HG03280 (cell line): Measurements from ENCODE around the gene WDR64.

ENCODE experiments used
- ATAC-seq: cut with Tn5 transposase; IDR thresholded peaks from one replicate; pipeline ENCODE4 v1.9.1; 2021; ENCODE audit warnings: mild to moderate bottlenecking, moderate library complexity; ENCODE audit not compliant: unreplicated experiment

Gene WDR64

DNA sequence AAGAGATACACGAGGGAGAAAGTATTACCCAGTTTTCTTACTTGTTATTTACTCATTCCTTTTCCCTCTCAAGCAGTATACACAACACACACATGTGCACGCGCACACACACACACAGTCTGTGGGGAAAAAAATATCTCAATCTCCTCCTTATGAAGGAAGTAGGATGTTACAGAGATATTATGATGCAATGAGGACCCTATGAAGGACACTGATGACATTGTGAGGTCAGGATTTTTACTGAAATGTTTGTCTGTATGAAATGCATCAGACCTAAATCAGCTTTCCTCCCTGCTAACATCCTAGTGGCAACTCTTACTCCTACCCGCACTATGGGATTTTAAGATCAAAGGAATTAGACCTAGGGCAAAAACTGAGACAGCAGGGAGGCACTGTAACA is at the start of gene WDR64:
TSS of gene WDR64 (plus strand) at position 270 of the 400 bp plus-strand sequence. CDS start 204 bp downstream, outside the sequence.
- ATAC-seq: no peak

DNA sequence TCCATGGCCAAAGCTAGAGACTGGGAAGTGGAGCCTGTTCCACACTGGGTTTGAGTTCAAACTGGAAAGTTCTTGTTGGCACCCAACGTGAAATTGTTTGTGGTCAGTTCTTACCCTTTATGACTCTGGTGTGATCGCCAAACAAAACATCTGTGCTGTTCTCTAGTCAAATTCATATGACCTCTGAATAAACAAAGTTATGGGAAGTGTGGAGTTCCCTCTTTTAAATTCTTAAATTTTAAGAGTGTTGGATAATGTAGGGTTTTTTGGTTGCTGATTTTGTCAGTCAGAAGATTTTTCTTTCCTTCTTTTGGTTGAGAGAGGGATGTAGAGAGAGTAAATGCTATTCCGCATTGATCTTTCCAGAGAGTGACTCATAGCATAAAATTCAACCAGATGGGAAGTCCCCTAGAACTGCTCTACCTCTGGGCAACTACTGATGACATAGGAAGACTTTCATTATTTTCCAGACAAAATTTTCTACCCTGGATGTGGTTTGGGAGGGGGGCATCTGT is 48.3 kb upstream of the WDR64 start:
- no peak for ATAC-seq

DNA sequence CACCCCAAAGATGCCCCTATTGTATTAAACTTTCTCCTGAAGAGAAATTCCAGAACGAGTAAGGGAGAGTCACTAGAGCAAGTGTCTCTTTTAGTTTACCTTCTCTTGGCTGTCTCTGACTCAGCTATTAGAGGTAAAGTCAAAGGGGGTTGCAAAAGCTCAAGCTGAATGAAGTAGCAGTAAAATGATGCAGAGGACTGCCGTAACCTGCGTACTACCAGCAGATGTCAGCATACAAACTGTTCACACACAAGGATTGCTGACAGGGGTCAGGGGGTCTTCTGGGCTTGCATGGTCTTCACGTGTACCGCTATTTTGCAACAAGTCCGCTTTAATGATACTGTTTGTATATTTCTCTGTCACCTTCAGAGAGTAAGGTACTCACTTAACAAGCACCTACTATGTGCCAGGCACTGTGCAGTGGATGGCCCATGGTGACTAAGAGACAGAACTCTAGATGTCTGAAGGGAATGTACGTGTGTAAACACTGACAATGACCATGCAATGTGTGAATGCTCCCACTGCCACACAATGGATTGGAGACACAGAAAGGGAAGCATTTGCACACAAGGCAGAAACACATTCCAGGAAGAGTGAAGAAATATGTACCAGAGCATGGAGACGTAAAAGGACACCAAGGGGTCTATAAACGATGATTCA is 46.8 kb upstream of the WDR64 start:
- ATAC-seq: no peak

DNA sequence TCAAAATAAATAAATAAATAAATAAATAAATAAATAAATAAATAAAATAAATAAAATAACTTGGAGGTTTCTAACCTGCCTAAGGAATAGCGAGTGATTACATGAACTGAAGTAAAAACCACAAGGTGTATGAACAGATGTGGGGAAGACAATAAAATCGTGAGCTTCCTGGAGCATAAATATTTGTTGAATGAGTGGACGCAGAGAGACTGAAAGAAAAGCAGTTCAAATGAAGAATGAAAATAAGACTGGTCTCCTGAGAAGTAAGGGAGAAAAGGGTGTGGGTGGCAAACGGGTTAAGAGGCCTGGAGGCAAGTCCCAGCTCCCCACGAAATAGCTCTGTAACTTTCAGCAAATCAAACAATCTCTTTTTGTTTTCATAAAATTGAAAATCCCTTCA is 45.5 kb upstream of the WDR64 start:
- ATAC-seq: no peak

DNA sequence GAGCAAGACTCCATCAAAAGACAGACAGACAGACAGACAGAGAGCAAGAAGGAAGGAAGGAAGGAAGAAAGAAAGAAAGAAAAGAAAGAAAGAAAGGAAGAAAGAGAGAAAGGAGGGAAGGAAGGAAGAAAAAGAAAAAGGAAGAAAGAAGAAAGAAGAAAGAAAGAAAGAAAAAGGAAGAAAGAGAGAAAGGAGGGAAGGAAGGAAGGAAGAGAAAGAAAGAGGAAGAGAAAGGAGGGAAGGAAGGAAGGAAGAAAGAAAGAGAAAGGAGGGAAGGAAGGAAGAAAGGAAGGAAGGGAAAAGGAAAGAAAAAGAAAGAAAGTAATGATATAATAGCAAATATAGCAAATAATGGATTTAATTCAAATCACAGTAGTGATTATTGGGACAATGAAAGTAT is 44.6 kb upstream of the WDR64 start:
- no peak for ATAC-seq

DNA sequence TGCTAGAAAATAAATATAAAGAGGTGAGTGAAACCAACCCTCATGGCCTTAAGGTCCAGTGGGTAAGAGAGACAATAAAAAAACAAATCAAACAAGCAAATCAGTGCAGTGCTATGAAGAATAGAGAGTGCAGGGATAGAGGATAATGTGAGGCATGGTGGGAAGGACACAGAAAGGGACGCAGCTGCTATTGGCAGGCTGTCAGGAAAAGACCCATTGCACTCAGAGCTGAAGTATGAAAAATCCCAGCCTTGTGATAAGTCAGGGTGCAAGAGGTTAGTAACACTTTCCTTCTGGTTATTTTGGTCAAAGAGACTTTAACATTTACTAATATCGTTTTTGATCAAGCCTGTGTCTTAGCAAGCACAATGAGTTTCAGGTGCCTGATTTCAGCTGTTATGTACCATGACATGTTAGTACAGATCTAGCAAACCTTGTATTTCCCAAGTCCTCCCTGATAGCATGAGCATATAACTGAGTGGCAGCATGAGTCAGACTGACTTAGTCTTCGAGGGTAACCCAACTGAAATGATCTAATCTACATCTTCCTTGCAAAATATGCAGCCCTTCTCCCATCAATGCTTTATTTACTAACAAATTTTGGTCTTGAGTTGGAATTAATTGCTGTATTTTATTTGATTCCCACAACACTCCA is 43.6 kb upstream of the WDR64 start:
- ATAC-seq: no peak

DNA sequence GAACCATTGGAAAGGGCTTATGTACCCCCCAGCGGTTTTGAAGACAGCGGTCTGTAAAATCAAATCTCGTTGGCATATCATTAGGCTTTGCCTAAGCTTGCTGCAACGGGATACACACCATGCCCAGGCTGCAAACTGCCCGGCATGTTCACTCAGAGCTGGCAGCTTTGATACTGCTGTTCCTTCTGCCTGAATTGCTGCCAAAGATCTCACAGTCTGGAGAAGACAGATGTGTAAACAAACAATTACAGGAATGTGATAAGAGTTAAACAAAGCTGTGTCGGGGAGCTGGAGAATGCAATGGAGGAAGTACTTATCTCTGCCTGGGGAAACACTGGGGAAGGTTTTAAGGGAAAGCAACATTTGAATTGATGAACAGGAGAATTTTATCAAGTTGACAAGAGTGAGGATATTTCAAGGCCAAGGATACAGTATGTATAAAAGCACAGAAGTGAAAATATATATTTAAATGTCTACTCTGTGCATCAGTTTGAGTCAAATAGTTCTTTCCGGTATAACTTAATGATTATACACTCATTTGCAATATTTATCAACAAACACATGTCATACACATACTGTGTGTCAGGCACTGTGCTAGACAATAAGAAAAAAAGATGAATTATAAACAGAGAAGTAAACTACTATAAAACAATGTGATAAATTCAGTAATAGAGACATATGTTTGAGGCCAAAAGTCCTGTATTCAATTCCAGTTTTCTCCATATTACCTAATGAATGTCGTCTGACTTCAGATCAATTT is 41.8 kb upstream of the WDR64 start:
- no peak for ATAC-seq

DNA sequence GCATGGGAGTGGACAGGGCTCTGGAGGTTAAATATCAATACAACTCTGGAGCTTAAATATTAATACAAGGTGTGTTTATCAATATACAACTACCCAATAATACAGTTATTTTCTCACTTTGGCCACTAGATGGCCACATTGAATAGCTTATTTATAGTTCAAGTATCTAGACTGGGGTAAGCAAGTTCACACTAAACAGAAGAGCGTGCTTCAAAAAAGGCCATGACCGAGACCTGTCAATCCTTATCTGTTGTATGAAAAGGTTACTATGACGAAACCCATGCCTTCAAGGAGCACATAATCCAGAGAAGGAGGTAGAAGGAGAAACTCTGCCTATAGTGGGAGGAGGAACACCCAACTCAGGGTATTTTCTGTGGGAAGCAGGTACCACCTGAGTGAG is 41.0 kb upstream of the WDR64 start:
- ATAC-seq: peak; percentile 94

DNA sequence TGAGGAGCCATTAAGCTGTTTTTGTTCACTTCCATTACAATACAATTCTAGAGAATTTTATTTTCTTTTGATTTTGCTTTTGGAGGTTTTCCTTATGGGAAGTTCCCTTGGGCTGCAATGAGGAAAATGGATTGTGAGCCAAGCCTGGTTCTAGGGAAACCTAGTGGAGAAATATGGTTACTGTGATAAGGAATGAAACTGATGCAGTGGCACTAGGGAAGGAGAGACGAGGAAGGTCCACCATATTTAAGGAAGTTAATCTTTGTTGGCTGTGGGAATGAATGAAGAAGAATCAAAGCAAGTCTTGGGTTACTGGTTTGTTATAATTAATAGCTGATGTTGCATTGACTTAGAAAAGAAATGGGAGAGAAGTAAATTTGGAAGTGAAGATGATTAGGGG is 40.3 kb upstream of the WDR64 start:
- no peak for ATAC-seq

DNA sequence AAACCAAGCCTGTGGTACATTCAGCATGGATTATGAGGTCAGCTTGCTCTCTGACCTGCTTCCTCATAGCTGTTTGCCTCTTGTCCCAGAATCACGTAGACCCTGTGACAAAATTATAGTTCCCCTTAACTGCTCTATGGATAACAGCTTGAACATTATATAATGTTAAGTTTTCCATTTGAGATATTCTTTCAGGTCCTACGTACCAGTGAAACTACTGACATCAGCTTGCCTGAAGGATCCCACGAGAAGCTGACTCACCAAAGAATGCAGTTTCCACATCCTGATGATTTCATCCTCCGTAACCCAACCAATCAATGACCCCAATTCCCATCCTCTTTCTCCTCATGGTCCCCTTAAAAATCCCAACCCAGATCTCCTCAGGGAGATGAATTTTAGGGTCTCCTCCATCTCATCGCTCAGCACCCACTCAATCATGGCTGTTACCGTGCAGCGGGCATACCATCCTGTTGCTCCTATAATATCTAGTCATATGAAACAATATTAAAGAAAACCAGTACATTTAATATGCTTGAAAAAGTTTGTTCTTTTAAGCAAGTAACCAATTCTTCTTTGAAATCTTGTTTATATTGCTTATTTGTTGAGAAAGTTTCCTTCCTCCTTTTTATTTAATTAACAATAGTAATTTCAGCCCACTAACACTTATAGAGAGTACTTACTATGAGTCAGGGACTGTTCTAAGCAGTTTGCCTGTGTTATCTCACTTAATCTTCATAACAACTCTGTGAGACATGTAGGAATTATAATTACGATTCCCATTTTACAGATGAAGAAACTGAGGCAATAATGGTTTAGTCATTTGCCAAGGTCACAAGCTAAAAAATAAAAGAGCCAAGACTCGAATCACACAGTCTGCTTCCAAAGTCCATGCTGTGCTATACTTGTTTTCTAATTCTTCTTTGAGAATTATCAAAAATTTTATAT is 39.3 kb upstream of the WDR64 start:
- ATAC-seq: no peak

DNA sequence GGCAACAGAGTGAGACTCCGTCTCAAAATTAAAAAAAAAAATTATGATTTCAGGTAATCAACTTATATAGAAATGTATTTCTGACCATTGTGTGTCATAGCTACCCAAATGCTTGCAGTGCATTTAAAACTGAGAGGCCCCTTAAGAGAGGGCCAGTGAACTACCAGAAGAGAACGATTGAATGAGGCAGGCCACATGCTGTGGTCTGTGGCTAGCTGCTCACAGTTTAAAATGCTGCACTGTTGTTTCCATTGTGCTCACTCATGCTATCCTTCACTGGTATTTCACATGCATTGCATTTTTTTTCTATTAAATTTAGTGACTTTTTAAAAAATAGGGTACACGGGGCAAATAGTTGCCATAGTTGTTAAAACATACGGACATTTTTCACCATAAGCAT is 37.9 kb upstream of the WDR64 start:
- no peak for ATAC-seq

DNA sequence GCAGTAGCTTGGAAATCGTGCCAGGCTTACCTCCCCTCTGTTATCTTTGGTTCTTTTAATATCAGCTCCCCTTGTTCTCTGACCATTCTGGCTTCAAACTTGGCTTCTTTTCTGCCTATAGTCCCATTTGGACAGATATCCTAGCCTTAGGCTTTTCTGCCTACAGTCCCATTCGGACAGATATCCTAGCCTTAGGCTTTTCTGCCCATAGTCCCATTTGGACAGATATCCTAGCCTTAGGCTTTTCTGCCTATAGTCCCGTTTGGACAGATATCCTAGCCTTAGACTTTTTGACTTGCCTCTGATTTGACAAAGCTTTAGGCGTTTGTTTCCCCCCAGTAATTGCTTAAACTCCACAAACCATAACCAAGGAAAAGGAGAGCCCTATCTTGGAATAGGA is 37.5 kb upstream of the WDR64 start:
- ATAC-seq: no peak

DNA sequence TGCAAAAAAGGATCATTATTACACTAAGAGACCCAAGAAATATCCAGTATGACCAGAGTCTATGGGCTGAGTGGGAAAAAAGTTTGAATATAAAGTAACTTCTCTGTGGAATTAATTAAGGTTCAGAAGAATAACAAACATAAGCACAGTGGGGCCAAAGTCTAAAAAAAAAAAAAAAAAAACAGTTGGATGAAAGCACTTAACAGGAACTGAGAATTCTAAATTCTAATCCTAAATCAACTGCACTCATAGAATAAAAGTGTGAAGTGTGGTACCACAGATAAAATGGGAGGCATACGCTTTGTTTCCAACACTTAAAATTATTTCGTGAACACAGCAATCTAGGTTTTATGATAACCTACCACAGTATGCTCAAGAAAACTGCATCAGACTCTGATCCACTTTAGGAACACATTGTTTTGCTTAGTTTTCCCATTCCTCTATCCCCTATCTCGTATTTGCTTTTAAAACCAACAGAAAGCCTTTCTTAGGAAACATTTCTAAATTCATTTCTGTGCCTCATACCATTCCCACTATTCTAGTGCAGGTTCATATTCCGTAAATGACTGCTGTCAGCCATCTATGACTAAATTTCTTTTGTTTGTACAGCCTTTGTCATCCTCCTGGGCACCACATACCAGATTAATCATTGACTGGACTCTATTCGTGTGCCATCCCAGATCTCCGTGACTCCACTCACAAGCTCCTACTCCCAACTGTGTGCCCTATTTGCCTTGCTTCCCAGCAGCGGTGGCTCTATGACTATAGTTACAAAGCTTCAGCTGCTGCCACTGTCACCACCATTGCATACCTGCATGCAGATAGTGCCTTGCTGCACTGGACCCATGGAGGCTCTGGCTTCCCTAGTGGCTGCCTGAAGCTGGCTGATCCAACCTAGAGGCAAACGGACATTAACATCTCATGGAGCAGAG is 36.8 kb upstream of the WDR64 start:
- no peak for ATAC-seq

DNA sequence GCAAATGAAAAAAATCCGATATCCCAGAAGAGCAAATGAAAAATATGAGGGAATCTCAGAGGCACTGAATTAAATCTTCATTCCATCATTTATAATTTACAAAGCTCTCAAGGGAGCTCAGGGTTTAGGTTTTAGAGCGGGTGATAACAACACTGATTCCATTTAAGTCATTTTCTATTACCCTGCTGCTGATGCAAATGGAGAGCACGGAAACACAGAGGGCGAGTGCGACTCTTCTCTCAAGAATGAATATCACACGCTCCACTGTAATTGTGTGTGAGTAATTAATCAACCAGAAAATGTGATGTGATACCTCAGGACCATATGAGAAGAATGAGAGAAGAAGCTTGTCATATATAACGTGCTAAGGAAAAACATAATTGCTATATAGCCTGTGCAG is 34.7 kb upstream of the WDR64 start:
- ATAC-seq: no peak

DNA sequence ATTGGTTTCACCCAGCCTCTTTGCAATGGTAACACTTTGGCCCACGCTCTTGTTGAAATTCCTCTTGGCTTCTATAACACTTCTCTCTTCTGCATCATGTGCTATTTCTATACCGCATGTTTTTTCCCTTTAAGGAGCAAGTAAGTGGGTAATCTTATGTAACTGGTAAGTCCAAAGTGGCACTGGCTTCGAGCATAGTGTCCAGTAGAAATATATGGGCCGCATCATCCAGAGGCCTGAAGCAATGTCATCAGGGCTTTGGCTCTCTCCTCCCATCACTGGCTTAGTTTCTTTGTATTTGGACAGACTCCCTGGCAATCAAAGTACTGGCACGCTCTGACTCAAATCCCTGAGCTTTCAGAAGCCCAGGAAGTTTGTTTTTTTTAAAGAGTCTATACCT is 29.4 kb upstream of the WDR64 start:
- ATAC-seq: no peak

DNA sequence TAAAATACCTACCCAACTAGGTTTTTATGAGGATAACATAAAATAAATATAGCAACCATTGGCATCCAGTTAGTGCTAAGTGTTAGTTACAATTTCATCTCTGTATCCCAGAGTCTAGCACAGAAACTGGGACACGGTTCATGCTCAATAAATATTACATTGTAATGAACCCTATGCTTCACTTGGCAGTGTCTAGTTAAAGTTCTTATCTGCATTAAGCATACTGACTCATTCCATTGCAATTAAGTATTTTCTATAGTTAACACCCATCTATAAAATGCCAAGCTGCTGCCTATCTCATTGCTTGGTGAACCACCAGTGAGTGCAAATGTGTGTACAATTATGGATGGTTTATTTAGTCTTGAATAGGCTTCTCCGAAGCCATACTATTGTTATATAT is 27.1 kb upstream of the WDR64 start:
- no peak for ATAC-seq

DNA sequence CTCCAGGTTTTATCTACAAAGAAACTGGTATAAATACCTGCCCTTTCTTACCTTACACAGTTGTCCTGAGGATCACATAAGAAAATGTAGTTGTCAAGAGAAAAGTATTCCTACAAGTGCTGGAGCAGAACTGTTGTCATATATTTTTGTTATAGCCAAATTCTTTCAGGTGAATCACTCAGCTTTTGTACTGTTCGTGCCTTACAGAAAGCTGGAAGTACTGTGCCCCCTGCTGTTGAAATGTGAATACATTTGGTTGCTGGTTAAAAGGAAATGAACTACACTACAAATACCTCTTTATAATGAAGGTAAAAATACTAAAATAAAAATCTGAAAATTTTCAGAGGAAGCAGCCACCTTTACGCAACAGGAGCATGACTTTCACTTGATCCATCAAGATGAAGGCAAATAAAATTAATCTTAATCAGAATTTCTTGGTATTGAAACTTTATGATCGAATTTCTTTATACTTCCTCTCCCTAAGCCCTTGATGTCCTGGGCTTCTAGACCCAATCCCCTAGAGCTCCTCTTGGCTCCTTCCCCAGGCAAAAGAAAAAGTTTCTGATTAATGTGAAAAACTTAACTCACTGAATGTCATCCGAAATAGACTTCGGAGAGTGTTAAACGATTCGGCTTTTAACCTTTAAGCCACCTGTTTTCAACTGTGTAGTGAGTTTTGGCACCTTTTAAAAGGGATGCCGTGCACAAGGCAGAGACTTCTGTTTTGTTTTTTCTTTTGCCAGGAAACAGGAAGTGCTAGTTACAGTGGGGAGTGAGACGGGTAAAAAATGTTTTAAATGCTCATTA is 24.4 kb upstream of the WDR64 start:
- ATAC-seq: peak; percentile 84

DNA sequence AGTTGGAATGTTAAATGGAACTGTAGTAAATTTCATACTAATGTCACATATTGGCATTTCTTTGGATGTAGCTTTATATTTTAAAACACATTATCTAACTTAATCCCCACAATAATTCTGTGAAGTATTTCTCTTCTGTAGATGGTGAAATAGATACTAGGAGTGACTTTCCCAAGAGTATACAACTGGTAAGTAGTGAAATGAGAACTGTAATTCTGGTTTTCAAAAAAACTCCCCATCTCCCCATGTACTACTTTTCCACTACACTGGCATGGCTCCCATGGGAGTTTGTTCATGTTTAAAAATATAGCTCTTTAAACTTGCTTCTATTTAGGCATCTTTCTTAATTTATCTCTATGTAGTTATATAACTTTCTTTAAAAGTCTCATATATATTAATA is 22.1 kb upstream of the WDR64 start:
- ATAC-seq: no peak

DNA sequence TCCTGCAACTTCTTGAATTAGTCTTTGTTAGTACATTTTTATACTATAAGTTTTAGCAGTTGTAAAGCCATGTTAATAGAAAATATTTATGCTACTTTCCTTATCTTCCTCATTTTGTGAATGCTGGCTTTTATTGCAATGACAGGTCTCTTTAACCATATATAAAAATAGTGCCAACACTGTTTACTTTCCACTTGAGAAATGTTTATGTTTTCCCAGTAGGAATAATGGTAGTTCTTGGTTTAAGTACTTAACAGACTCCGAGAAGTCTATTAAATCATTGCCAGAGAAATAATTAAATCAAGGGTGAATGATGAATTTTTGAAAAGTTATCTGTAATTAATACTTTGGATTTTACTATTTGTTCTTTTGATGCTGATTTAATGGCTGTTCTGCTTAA is 21.6 kb upstream of the WDR64 start:
- no peak for ATAC-seq
